GM21423 (cell line): ENCODE data around the gene DRC7.

ENCODE experiments used
- ATAC-seq: cut with Tn5 transposase; IDR thresholded peaks from one replicate; pipeline ENCODE4 v1.9.1; 2021; ENCODE audit warnings: mild to moderate bottlenecking, moderate library complexity; ENCODE audit not compliant: unreplicated experiment

Gene DRC7

DNA sequence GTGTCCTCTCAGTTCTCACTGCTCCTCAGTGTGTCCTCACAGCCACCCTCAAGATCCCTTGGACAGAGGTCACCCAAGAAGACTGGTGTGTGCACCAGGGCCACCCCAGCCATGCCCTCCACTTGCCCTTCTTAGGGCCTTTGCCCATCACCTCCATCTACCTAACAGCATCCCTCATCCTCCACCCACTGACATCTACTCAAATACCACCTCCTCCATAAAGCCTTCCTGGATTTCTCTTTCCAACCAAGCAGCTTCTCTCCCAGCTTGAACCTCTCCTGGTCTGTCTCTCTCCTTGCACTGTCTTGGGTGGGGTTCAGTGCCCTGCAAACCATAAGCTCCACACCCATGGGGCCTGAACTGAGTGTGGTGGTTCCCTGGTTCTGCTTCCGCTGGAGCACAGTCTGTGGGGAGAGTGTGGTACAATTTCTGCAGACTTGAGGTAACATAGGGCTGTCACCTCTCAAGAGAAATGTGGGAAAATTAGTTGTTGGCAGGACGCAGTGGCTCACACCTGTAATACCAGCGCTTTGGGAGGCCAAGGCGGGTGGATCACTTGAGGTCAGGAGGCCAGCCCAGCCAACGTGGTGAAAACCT is 55.3 kb downstream of the DRC7 start:
- no peak for ATAC-seq

DNA sequence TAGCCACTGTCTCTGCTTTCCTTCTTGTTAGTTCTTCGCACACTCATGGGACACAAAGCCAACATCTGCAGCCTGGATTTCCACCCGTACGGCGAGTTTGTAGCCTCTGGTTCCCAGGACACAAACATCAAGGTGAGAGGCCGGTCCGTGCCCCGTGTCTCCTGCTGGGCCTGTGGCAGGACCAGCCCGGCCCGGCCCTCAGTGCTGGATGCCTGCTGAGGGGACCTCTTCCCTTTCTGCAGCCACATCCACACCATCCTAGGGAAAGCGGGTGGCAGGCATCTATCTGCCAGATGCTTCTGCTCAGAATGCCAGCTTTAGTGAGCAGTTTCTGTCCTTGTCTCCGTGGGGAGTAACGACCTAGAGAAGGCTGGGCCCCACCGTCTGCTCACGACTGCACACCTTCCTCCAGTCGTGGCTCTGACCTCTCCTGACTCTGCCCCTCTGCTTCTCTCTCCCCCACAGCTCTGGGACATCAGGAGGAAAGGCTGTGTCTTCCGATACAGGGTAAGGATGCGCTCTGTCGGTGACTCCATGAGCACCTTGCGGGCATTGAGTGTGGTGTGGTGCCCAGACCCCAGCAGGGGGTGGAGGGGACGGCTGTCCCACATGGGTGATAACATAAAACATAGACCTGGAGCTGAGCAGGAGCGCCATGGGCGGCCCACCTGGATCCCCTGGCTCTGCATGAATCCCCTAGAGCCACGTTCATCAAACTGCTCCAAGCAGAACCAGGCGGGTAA is 56.4 kb downstream of the DRC7 start:
- ATAC-seq = no peak

DNA sequence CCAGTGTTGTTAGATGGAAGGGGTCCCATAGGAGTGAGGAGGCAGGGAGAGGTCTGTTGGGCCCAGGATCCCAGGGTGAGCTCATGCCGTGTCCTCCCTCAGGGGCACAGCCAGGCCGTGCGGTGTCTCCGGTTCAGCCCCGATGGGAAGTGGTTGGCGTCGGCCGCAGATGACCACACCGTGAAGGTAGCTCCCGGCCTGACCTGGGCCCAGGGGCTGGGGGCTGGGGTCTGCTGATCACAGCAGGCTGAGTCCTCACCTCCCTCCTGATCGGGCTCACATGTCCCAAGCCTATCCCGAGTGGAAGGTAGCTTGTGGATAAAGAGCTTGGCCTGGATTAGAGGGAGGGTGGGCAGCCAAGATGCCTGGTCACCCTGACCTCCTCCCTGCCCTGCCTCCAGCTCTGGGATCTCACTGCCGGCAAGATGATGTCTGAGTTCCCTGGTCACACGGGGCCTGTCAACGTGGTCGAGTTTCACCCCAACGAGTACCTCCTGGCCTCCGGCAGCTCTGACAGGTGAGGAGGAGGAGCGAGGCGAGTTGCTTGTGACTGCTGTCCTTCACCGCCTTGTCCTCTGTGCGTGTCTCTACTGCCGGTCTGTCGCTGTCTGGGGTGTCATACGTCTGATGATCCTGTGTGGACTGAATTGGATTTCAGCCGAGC is 57.1 kb downstream of the DRC7 start:
- ATAC-seq = no peak

DNA sequence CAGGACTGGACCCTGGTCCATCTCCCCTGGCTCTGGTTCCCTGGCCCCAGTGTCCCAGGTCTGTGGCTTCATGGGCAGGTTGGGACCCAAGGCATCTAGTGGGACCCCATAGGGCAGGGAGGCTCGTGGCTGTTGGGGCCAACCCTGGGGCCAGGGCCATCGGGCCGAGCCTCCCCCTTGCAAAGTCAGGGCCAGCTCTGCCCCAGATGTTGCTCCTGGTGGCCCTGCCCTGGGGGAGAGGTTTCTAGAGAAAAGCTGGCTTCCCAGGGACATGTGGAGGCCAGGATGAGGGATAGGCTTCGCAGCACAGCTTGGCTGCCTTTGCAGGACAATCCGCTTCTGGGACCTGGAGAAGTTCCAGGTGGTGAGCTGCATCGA is 57.6 kb downstream of the DRC7 start:
- ATAC-seq = no peak

DNA sequence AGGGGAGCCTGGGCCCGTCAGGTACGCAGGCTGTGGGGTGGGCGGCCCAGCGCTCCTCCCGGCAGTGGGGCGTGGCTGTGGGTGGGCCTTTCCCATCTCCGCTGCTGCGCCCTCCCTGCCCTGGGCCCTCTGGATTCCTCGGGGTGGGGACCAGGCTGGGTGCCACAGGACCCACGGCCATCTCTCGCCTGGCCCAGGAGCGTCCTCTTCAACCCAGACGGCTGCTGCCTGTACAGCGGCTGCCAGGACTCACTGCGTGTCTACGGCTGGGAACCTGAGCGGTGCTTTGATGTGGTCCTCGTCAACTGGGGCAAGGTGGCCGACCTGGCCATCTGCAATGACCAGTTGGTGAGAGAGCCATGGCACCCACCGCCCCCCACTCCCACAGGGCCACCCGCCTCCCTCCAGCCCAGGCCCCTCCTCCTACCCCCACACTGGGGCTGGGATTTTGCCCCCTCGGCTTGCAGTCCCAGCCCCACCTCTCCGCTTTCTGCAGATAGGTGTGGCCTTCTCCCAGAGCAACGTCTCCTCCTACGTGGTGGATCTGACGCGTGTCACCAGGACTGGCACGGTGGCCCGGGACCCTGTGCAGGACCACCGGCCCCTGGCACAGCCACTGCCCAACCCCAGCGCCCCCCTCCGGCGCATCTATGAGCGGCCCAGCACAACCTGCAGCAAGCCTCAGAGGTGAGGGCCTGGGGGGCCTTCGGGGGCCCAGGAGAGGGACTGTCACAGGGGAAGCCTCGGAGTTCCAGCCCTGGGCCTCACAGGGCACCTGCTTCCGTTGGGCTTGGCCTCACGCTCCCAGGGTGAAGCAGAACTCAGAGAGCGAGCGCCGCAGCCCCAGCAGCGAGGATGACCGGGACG is 58.2 kb downstream of the DRC7 start:
- ATAC-seq = no peak

DNA sequence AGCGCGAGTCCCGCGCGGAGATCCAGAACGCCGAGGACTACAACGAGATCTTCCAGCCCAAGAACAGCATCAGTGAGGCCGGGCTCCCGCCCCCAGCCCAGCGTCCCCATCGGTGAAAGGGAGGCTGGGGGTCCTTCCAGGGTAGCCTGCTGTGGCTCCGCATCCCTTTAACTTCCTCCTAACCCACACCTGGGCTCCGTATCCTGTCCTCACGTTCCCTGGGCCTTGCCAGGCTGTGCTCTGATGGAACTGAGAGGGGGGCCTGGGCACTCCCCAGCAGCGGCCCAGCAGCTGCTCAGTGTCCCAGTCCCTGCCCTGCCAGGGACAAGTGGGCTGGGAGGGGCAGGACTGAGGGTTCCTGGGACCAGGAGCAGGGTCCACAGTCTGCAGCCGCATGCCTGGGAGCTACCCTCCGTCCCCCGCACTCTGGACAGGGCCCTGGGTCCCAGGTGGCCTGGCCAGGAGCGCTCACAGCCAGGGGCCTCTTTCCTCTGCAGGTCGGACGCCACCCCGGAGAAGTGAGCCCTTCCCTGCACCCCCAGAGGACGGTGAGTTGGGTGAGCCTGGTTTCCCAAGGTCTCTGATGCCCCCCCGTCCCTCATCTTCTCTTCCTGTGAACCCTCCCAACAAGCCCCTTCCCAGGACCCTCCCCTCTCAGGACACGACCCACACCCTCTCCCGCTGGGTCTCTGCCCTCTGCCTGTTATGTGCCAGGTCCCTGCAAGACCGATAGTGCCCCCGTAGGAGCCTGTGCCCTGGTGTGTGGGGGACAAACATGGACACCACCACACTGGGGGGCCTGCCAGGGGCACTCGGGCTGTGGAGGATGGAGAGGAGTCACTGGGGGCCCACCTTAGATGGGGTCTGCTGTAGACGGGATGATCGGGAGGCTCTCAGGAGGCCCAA is 59.1 kb downstream of the DRC7 start:
- ATAC-seq = no peak

DNA sequence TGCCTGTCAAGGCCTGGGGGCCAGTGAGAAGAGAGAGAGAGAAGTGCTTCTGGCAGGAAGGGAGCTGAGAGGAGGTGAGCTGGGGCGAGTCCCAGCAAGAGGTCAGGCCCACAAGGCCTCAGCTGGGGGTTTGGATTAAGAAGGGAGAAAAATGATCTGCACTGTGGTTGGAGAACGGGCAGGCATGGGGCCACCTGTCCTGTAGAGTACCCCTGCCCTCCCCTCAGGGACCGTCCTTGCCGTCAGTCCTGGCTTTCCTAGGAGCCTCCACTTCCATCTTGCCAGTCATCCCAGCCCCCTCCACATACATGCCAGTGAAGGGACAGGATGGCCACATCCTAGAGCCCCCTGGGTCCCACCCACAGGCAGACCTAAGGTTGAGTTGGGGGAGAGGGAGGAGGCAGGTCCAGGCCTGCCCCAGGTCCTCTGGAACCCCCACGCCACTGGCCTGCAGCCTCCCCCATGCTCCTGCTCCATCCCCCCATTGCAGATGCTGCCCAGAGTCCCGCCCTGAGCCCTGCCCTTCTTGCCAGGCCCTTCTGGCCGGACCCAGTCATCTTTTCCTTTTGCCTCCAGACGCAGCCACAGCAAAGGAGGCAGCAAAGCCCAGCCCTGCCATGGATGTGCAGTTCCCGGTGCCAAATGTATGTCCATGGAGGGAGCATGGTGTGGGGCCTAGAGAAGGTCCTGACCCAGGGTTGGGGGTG is 59.9 kb downstream of the DRC7 start:
- ATAC-seq = no peak

DNA sequence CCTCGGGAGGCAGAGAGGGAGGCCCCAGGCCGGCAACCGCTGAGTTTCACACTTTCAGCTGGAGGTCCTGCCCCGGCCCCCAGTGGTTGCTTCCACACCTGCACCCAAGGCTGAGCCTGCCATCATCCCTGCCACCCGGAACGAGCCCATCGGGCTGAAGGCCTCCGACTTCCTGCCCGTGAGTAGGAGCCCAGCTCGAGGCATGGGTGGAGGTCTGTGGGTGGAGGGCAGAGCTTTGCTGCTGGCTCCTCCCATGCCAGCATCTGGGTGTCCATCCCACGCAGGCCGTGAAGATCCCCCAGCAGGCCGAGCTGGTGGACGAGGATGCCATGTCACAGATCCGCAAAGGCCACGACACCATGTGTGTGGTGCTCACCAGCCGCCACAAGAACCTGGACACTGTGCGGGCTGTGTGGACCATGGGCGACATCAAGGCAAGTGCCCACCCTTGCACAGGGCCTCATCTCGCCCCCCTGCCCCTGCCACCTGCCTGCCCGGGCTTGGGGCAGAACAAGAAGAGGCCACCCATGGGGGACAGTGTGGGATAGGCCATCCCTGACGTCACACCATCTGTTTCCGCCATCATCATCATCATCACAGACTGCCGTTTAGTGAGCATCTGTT is 60.6 kb downstream of the DRC7 start:
- ATAC-seq = no peak

DNA sequence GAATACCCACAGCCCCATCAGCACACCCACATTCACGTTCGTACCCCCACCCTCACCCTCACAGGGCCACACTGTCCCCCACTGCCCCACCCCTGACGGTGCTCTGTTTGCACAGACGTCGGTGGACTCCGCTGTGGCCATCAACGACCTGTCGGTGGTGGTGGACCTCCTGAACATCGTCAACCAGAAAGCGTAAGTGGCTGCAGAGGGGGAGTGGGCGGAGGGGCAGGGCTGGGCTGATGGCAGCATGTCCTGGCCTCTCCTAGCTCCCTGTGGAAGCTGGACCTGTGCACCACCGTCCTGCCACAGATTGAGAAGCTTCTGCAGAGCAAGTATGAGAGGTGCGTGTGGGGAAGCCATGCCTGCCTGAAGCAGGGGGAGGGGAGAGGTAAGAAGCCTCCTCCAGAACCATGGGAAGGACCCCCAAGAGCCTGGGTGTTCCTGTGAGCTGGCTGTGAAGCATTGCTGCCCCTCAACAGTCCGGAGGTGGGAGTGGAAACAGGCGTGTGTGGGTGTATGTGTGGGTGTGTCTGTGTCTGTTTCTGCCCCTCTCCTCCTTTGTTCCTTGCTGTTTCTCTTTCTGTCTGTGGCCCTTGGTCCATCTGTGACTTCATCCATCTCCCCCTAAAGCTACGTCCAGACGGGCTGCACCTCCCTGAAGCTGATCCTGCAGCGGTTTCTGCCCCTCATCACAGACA is 61.3 kb downstream of the DRC7 start:
- no peak for ATAC-seq

DNA sequence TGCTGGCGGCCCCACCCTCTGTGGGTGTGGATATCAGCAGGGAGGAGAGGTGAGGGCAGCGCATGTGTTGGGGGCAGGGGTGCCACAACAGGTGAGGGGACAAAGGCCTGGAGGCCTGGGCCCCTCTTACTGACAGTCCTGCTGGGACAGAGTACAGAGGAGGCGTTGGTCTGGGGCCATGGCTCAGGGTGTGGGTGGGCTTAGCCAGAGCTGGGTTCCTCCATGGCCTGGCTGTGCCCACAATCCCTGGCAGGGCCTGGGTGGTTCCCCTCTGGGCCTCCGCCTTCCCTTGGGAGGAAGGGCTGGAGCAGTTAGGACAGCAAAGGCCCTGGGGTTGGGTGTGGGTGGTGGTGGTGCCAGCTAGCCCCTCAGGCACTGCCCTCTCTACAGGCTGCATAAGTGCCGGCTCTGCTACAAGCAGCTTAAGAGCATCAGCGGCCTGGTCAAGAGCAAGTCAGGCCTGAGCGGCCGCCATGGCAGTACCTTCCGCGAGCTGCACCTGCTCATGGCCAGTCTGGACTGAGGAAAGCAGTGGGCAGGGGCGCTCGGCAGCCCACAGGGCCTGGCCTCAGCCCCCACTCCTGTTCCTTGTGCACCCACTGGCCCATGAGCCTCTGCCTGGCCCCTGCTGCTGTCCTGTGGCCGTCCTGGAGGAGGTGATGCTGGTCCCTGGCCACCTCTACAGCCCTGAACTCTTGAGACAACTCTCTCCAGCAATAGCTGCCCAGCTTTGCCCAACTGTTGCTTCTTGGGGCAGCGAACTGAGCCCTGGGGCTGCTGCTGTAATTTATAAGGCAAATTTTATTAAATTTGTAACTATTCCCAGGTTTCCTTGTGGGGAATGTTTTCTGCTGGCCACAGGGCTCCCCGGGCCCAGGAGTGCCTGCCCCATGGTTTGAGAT is 62.1 kb downstream of the DRC7 start:
- no peak for ATAC-seq

DNA sequence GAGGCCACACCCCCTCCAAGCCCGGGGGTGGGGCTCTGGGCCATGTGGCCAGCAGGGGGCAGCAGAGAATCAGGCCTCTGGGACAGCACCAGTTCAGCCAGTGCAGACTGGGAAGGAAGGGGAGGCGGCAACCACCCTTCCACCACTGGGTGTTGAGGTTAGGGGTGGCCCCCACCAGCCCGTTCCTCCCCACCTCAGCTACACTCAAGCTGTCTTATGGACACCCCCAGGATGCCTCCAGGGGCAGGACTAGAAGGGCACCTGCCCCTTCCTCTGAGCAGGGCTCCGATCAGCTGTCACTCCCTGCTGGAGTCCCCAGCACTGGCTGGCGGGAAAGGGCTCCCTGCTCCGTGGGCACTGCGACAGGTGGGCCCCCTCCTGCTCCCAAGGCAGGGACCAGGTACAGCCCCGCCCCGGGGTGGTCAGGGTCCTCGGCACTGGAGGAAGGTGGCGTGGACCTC is 62.8 kb downstream of the DRC7 start:
- ATAC-seq = peak; percentile 82

DNA sequence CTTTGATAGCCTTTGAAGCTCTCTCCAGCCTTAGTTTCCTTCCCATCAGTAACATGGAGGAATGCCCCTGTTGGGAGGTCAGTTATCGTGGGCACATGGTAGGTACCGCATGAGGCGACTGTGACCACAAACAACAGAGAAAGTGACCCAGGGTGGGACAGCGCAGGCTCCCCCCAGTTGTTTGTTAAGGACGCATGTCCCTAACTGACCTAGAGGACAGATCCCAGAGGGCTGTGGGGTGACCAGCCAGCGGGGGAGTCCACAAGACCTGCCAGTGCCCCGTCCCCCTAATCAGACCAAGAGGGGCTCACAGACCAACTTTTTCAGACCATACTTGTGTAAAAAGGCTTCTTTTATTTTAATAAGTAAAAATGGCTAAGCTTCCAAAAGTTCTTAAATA is 63.3 kb downstream of the DRC7 start:
- ATAC-seq = no peak

DNA sequence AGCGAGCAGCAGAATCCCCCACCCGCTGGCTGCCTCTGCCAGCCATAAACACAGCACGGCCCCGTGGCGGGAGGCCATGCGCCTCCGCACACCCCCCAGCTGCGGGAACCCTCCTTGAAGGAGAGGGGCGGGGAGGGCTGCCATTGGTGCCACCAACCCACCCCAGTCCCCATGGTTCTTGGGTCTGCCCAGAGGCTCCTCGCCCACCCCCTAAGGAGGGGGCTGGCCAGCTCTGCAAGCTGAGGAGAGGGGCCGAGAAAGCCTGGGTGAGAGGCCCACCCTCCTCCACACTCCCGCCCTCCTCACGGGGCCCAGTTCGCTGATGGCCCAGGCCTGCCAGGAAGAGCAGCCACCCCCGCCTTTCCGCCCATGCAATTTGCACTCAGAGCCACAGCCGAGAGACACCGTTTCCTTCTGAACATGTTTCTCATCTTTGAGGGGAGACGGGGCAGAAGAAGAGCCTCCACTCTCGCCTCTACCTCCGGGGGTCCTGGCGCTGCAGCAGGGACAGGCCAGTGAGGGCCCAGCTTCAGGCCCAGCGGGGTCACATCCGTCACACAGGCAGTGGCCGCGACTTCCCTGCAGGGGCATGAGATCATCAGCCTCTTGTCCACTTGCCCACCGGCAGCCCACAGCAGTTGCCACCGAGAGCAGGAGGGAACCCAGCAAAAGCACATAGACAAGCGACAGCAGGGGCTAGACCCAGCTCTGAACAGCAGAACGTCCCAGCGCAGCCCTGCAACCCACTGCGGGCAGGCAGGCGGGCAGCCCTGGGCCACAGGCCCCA is 63.9 kb downstream of the DRC7 start:
- no peak for ATAC-seq

DNA sequence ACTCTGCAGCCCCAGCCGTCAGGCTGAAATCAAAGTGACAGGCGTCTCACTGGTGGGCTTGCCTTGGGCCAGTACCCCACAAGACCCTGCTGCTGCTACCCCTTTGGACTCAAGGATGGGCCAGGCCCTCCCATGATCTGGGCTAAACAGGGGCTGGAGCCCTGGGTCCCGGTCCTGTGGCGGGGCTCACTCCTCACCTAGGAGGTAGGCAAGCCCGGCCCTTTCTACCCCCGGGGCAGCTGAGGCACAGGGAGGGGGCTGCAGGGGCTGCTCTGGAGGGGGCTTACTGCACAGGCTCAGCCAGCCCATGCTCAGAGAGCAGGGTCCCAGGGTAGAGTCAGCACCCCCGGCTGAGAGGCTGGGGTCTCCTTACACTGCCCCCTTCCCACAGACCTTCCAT is 64.5 kb downstream of the DRC7 start:
- no peak for ATAC-seq

DNA sequence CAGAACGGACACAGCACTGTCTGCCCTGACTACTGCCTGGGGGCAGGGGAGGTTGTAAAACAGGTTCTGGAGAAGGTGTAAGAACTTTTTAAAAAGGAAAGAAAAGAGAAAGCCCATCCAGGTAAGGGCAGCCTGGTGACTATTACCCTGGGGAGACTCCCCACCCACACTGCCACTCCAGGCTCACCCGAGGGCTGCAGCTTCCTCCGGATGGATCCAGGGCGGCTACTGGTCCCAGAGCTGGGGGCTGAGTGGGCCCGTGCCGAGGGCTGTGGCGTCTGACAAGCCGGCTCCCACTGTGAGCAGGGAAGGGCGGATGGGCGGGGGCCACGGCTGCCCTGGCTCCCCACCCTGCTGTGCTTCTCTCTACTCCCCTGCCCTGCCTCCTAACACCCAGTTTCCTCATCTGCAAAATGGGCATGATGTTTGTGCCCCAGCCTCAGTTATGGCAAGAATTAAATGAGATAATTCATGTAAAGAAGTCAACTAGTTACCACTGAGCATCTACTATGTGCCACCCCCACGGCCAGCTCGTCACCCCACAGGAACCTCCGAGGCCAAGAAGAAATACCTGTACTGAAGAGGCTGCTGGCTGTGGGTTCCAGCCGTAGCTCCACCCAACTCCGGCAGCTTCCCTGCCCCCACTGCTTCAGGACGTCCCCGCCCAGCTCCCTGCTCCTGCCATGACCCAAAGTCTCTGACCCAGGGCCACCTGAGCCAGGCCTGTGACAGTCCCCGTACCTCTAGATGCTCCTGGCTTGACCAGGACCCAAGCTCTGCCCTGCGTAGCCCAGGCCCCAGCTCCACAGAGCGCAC is 65.1 kb downstream of the DRC7 start:
- no peak for ATAC-seq
